Skeletal muscle tissue (tissue), 5 donors: ENCODE measurements around the gene ZNF799. TPM values are rescaled to one million over a fixed set of nuclear protein-coding genes. Genes with fewer than 3 reads are reported as not detected.
"Not testable (repeated sequence)": the region's sequence is repeated elsewhere in the genome, so short reads cannot be mapped to it uniquely, and the experiment has no call there.

Experiments
- H3K27ac ChIP-seq: one replicate; pipeline ENCODE4 v1.7.0; 2013; ENCODE audit warnings: mild to moderate bottlenecking, low read depth, low read length, inconsistent platforms
- H3K27me3 ChIP-seq, 3 donors: one replicate each; pipeline ENCODE4 v1.7.0; 2013; ENCODE audit warnings: low read length in 3 of 3; ENCODE audit not compliant: control insufficient read depth in 3 of 3, insufficient read depth in 3 of 3
- H3K36me3 ChIP-seq, 3 donors: one replicate each; pipeline ENCODE4 v1.7.0; 2013; ENCODE audit warnings: low read length in 3 of 3; ENCODE audit not compliant: control insufficient read depth in 3 of 3, insufficient read depth in 3 of 3
- H3K4me1 ChIP-seq, 3 donors: one replicate each; pipeline ENCODE4 v1.7.0; 2013; ENCODE audit warnings: low read length in 3 of 3, mild to moderate bottlenecking in 3 of 3; ENCODE audit not compliant: control insufficient read depth in 3 of 3, insufficient read depth in 3 of 3
- H3K4me3 ChIP-seq, 3 donors: one replicate each; pipeline ENCODE4 v1.7.0; 2013; ENCODE audit warnings: low read length in 3 of 3
- H3K9ac ChIP-seq, 3 donors: one replicate each; pipeline ENCODE4 v1.7.0; 2013; ENCODE audit warnings: low read length in 3 of 3, mild to moderate bottlenecking in 3 of 3, moderate library complexity in 2 of 3, low read depth in 1 of 3
- H3K9me3 ChIP-seq, 3 donors: one replicate each; pipeline ENCODE4 v1.7.0; 2013; ENCODE audit warnings: low read length in 3 of 3; ENCODE audit not compliant: control insufficient read depth in 3 of 3
- small RNA-seq: library from RNA; depleted of rRNA; stranded (forward); fragments of <200 nt; gene quantifications from one replicate; pipeline ENCODE3, GENCODE V24; 2014
- total RNA-seq: library from RNA; depleted of rRNA; stranded (reverse); fragments of >200 nt; gene quantifications from one replicate; pipeline ENCODE4 v1.2.3, GENCODE V29; 2014
- donor health status: Osteomylitis.

ZNF799 gene
- total RNA-seq, 1 donor from 2014 or later = 5.7 TPM

DNA sequence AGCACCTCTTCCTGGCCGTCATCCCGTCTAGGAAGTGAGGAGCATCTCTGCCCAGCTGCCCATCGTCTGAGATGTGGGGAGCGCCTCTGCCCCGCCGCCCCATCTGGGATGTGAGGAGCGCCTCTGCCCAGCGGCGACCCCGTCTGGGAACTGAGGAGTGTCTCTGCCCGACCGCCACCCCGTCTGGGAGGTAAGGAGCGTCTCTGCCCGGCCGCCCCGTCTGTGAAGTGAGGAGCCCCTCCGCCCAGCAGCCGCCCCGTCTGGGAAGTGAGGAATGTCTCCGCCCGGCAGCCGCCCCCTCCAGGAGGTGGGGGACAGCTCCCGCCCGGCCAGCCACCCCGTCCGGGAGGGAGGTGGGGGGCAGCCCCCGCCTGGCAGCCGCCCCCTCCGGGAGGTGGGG is 38.8 kb downstream of the ZNF799 start:
- H3K27ac ChIP-seq, H3K36me3 ChIP-seq, H3K4me3 ChIP-seq, H3K9ac ChIP-seq, H3K27me3 ChIP-seq, H3K9me3 ChIP-seq: not testable (repeated sequence)
- H3K4me1 ChIP-seq = peaks cover 4 to 20% (median 9%) of the 10 kb centered on the region in 3 donors

DNA sequence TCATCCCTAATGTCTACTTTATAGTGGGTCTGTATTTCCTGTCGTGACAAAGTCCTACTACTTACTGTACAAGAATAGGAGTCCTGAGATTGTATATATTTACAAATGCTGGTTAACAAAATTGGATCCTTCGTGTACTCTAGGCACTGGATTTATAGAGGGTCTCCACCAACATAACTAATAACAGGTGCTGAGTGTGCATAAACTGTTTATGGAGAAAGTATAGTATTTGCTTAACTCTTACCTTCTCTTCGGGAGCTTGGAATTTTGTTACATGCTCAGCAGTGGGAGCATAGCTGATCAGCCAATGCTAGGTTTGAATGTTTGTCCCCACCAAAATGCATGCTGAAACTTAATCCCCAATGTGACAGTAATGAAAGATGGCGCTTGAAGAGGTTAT is 47.7 kb downstream of the ZNF799 start:
- no peaks in the 10 kb centered on the region for H3K4me1 ChIP-seq
- no peak overlapping the region for H3K9ac ChIP-seq
- H3K9me3 ChIP-seq = peaks cover 4 to 37% (median 22%) of the 10 kb centered on the region in 3 donors
- peaks cover 16 to 25% (median 25%) of the 10 kb centered on the region in 3 donors for H3K36me3 ChIP-seq
- H3K27me3 ChIP-seq = no peaks in the 10 kb centered on the region
- no peak overlapping the region for H3K4me3 ChIP-seq
- H3K27ac ChIP-seq = no peak overlapping the region

DNA sequence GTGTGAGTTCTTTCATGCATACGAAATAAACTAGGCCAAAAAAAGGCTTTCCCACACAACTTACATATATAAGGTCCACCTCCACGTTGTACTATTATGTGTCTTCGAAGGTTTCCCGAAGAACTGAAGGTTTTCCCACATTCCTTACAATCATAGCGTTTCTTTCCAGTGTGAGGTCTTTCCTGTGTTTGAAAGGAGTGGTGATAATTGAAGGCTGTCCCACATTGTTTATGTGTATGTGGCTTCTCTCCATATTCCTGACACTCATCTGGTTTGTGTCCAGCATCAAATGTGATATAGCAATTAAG is 50.2 kb downstream of the ZNF799 start:
- H3K36me3 ChIP-seq = peaks cover 16 to 30% (median 25%) of the 10 kb centered on the region in 3 donors
- peaks cover 4 to 44% (median 26%) of the 10 kb centered on the region in 3 donors for H3K9me3 ChIP-seq

DNA sequence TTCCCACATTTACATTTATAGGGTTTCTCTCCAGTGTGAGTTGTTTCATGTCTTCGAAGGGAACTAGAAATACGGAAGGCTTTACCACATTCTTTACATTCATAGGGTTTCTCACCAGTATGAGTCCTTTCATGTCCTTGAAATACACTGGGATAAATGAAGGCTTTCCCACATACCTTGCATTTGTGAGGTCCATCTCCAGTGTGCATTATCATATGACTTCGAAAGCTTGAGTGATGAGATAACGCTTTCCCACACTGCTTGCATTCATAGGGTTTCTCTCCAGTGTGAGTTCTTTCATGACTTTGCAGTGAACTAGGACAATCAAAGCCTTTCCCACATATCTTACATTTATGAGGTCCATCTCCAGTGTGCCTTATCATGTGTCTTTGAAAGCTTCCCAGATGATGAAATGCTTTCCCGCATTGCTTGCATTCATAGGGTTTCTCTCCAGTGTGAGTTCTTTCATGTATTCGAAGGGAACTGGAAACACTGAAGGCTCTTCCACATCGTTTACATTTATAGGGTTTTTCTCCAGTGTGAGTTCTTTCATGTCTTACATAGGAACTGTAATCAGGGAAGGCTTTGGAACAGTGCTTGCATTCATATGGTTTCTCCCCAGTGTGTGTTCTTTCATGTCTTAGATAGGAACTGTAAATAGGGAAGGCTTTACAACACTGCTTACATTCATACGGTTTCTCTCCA is 50.7 kb downstream of the ZNF799 start:
- peaks cover 16 to 30% (median 25%) of the 10 kb centered on the region in 3 donors for H3K36me3 ChIP-seq
- H3K27ac ChIP-seq = no peak overlapping the region
- H3K4me3 ChIP-seq = peak overlapping the region in 2 of 3 donors; percentile 14 to 44
- H3K4me1 ChIP-seq = no peaks in the 10 kb centered on the region
- H3K9me3 ChIP-seq = peaks cover 4 to 44% (median 28%) of the 10 kb centered on the region in 3 donors
- H3K9ac ChIP-seq = no peak overlapping the region
- H3K27me3 ChIP-seq = no peaks in the 10 kb centered on the region

More for the DNA sequence above, 50.2 kb downstream of the ZNF799 start:
- no peak overlapping the region for H3K9ac ChIP-seq
- peak overlapping the region in 2 of 3 donors; percentile 14 to 44 for H3K4me3 ChIP-seq
- H3K4me1 ChIP-seq = no peaks in the 10 kb centered on the region
- H3K27ac ChIP-seq = no peak overlapping the region
- H3K27me3 ChIP-seq = no peaks in the 10 kb centered on the region

DNA sequence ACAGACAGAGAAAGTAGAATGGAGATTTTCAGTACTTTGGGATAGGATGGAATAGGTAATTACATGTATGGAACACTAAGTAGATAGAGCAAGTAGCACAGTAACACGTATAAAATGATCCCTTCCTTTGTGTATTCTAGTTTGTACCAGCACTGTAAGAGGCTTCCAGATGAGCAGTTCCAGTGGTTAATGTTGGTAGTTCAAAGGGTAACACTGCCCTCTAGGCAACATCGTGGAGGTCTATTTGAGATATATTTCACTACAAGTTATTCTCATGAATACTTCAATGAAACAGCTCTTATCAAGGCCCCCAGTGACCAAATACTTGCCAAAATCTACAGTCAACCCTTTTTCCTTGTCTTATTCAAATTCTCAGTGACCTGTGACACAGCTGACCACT is 54.2 kb downstream of the ZNF799 start:
- Histone ChIP-seq H3K27me3 (no peaks in the 10 kb centered on the region), H3K27ac (no peak overlapping the region), H3K4me3 (no peak overlapping the region), H3K4me1 (no peaks in the 10 kb centered on the region), H3K9ac (no peak overlapping the region), H3K9me3 (peaks cover 4 to 39% (median 26%) of the 10 kb centered on the region in 3 donors), H3K36me3 (peaks cover 16 to 30% (median 25%) of the 10 kb centered on the region in 3 donors)

DNA sequence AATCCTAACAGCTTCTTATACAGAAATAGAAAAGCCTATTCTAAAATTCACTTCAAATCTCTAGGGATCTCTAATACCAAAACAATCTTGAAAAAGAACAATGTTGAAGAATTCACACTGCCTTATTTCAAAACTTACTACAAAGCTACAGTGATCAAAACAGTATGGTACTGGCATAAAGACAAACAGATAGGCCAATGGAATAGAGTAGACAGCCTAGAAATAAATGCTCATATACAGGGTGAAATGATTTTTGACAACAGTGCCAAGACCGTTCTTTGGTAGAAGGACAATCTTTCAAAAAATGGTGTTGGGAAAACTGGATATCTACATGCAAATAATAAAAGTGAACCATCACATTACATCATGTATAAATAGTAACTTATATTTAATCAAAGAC is 55.9 kb downstream of the ZNF799 start:
- Histone ChIP-seq H3K4me3 (no peak overlapping the region), H3K36me3 (peaks cover 4 to 14% (median 10%) of the 10 kb centered on the region in 3 donors), H3K4me1 (no peaks in the 10 kb centered on the region), H3K27ac (no peak overlapping the region), H3K27me3 (no peaks in the 10 kb centered on the region), H3K9ac (no peak overlapping the region), H3K9me3 (peaks cover 0 to 27% (median 17%) of the 10 kb centered on the region in 3 donors)

Small RNA genes within 50 kb of the gene (small RNA-seq; reads per million reads assigned to genes)
- gene RPS29P23 = not detected

Other genes starting within 250 kb of the ZNF799 start
- 7.3 TPM for gene ZNF625, start 244.5 kb downstream of the ZNF799 start, total RNA-seq
- 8.4 TPM for gene ZNF136, start 238.2 kb downstream of the ZNF799 start, total RNA-seq
- gene ZNF44, start 106.4 kb downstream of the ZNF799 start, total RNA-seq = 13.6 TPM
- 3.1 TPM for gene ZNF563, start 67.6 kb downstream of the ZNF799 start, total RNA-seq
- gene ZNF442, start 35.6 kb downstream of the ZNF799 start, total RNA-seq = 4.2 TPM
- 4.7 TPM for gene ZNF443, start 39.8 kb upstream of the ZNF799 start, total RNA-seq
- 5.7 TPM for gene ZNF709, start 83.5 kb upstream of the ZNF799 start, total RNA-seq
- 19.8 TPM for gene ZNF564, start 150.2 kb upstream of the ZNF799 start, total RNA-seq
- 5.2 TPM for gene ZNF490, start 209.5 kb upstream of the ZNF799 start, total RNA-seq
- 10.4 TPM for gene ZNF791, start 209.6 kb upstream of the ZNF799 start, total RNA-seq